LNCAP (cell line): ENCODE data around the gene METTL3.

ENCODE experiments used
- CTCF ChIP-seq: fragments of 450-650 bp; IDR thresholded peaks from 2 replicates; pipeline ENCODE4 v1.5.1; 2017; ENCODE audit warnings: mild to moderate bottlenecking

The METTL3 gene

DNA sequence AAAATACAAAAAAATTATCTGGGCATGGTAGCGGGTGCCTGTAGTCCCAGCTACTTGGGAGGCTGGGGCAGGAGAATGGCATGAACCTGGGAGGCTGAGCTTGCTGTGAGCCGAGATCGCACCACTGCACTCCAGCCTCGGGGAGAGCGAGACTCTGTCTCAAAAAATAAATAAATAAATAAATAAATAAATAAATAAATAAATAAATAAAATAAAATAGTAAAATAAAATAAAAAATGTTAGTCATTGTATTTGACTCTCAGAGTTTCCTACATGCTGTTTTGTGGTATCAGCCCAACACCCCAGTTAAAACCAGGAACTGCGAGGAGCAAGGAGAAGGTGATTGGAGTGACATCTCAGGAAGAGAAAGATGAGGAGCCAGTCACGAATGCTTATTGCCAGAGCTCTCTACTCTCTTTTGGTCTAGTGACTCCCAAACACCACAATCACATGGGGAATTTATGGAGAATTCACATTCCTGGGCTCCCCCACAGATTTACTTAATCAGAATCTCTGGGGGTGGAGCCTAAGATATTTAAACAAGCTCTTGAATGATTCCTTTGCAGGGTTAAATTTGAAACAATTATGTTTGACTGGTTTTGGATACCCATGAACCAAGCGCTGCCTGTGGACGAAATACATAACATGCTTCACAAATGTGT, 30.4 kb upstream of the METTL3 start:
- no peak for TF ChIP-seq CTCF

GRCh38 chr14:21539189-21539940, 28.2 kb upstream of the METTL3 start:
- no peak for TF ChIP-seq CTCF

- no peak for TF ChIP-seq CTCF
Observed at GRCh38 chr14:21537090-21537424, 25.9 kb upstream of the METTL3 start.

GRCh38 chr14:21536418-21537089, 25.4 kb upstream of the METTL3 start:
- no peak for TF ChIP-seq CTCF

DNA sequence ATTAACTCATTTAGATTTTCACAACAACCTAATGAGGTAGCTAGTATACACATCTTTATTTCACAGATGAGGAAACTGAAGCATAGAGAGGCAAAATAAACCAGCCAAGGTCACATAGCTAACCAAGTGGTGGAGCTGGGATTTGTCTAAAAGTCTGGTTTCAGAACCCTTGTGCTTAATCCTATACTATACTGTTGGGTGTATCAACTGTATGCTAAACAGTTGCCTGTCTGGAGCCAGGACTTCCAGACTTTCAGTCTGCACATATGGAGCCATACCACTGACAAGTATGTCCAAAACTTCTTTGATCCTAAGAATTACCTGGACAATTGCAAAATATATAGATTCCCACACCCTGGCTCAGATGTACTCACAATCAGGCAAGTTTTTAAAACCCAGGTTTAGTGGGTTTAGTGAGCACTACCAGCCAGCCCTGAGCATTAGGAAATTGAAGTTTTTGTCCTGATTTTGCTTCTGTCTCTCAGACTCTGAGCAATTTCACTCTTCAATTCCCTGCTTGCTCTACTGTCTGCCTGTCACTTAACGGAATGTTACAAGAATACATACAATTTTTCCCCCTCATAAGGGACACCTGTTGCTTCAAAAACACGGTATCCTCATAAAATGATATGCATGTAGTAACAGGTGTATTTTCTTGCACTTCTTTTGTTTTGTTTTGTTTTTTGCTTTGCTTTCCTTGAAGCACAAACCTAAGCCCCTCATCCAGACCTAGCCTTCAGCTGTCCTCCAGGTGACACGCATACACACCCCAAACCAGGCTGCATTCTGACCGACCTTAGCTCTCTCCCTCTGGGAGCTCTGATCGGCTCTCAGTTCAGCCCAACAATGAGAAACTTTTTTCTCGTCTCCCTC, 24.6 kb upstream of the METTL3 start:
- TF ChIP-seq CTCF: no peak

DNA sequence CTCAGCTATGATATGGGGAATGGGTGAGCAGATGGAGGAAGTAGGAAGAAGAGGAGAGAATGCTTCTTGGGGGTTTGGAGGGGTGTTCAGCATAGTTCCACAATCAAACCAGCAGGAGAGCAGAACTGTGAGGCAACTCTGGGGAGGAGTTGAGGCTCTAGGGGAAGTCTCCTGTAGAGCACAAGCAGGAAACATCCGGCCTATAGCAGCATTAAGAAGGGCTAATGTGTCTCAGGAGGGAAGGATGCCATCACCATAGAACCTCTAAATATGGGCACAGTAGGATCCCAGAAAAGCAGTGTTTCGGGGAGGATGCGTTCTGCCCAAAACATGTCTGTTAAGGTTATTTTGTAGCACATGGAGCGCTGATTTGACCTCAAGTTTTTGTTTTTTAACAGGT, 23.4 kb upstream of the METTL3 start:
- TF ChIP-seq CTCF: no peak

- TF ChIP-seq CTCF: no peak
Observed at GRCh38 chr14:21533294-21533693, 22.2 kb upstream of the METTL3 start.
